ENCODE results near the gene PRR23E. TPM values are rescaled to one million over a fixed set of nuclear protein-coding genes. Genes with fewer than 3 reads are reported as not detected.

PRR23E gene
- total RNA-seq, 6 experiments from 2014 or later, result not detected

DNA sequence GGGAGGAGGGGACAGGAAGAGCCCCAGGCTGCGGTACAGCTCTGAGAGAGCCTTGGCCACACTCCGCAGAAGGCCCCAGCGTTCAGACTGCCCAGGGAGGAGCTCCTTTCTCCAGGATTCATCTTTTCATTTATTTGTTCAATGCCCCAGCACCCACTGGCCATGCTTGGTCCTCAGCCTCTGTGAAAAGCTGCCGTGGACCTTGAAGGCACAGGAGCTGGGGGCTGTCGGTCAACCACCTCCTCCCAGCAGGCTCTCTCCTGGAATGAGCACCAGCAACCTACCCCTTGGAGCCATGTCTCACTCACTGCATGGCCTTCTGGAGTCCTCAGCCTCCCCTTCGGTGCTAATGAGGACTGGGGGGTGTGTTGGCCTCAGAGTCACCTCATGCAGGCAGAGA lies 21.6 kb upstream of the PRR23E start:
- Mint-ChIP-seq H3K9me3 (no peaks in the 10 kb centered on the region), H3K4me3 (no peak overlapping the region), H3K27ac (no peak overlapping the region), H3K4me1 (ENCODE audit: low read depth) (peaks cover 34% of the 10 kb centered on the region), H3K36me3 (ENCODE audit: low read depth) (no peaks in the 10 kb centered on the region), H3K27me3 (ENCODE audit: insufficient read depth) (peaks cover 6% of the 10 kb centered on the region)
- no peak for DNase-seq
- TF ChIP-seq, protein P1, sequence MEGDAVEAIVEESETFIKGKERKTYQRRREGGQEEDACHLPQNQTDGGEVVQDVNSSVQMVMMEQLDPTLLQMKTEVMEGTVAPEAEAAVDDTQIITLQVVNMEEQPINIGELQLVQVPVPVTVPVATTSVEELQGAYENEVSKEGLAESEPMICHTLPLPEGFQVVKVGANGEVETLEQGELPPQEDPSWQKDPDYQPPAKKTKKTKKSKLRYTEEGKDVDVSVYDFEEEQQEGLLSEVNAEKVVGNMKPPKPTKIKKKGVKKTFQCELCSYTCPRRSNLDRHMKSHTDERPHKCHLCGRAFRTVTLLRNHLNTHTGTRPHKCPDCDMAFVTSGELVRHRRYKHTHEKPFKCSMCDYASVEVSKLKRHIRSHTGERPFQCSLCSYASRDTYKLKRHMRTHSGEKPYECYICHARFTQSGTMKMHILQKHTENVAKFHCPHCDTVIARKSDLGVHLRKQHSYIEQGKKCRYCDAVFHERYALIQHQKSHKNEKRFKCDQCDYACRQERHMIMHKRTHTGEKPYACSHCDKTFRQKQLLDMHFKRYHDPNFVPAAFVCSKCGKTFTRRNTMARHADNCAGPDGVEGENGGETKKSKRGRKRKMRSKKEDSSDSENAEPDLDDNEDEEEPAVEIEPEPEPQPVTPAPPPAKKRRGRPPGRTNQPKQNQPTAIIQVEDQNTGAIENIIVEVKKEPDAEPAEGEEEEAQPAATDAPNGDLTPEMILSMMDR (IDR thresholded peaks at IDR 0.05), result no peak

DNA sequence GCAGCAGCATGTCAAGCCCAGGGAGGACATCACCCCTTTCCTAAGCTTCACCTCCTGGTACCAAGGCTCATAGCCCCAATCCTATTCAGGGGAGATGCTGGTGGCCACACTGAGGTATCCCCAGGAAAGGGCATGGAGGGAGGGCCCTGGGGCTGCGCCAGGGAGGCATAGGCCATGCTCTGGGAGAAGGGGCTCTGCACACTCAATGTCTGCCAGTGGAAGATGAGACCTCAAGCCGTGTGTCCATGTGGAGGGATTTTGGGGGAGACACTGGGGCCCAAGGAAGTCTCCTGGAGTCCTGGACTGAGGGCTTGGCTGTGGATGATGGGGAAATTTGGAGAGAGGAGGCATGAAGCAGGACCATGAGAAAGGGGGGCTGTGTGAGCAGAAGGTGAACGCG lies 21.2 kb upstream of the PRR23E start:
- Mint-ChIP-seq H3K9me3 (no peaks in the 10 kb centered on the region), H3K4me1 (ENCODE audit: low read depth) (peaks cover 34% of the 10 kb centered on the region), H3K27me3 (ENCODE audit: insufficient read depth) (peaks cover 3% of the 10 kb centered on the region), H3K36me3 (ENCODE audit: low read depth) (no peaks in the 10 kb centered on the region), H3K4me3 (no peak overlapping the region), H3K27ac (no peak overlapping the region)
- DNase-seq, result no peak
- TF ChIP-seq, protein P1 (IDR thresholded peaks at IDR 0.05), result no peak

DNA sequence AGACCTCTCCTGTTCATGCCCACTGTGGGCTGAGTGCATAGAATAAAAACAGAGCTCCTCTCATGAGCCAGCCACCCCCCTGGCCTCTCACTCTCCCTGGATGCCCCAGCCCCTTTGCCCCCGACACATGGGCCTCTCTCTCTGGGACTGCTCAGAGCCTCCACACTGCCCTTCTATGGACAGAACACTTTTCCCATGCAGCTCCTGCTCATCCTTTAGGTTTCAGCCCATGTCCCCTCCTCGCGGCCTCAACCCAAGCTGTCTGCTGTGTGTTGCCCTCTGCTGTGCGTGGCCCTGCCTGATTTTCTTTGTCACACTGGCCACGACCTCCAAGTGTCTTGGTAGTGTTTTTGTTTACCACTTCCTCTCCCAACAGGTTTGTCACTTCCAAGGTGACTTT lies 20.7 kb upstream of the PRR23E start:
- peak overlapping the region; percentile 41 for H3K4me3 Mint-ChIP-seq
- TF ChIP-seq, protein P1 (IDR thresholded peaks at IDR 0.05), result no peak

DNA sequence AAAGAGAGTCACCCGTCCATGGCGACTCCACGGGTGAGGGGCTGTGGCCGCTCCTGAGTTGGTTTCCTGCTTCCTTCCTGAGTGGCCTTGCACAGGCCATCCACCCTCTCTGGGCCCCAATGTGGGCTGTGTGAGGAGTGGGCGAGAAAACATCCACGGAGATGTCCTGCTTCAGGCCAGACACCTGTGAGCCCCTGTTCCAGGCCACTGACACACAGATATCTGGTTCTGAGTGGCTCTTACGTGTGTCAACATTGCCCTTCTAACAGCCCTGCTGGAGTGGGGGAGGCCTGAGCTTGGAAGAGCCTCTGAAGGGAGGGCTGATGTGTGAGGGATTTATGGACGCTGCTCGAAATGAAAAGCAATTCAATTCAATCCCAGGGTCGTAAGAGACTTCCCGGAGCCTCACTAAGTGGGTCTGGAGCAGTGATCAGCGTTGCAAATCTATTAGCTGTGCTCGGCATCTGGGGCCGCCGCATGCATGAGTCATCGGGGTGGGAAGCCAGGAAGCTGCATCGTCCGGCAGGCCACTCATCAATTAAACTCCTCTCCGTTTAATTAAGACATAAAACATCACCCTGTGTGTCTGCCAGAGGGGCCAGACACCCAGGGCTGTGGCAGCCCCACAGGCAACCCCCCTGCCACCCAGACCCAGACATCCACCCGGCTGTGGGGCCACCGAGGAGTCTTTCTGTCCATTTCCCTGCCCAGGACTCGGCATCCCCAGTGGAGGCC lies 20.0 kb upstream of the PRR23E start:
- Mint-ChIP-seq H3K4me3 (peak overlapping the region; percentile 41), H3K4me1 (ENCODE audit: low read depth) (peaks cover 34% of the 10 kb centered on the region), H3K36me3 (ENCODE audit: low read depth) (no peaks in the 10 kb centered on the region), H3K9me3 (no peaks in the 10 kb centered on the region; the same call in 1 of the 2 replicates), H3K27me3 (ENCODE audit: insufficient read depth) (peaks cover 3% of the 10 kb centered on the region), H3K27ac (peak overlapping the region; percentile 70)
- peak; percentile 86 for DNase-seq
- TF ChIP-seq, protein P1 (IDR thresholded peaks at IDR 0.05), result no peak

More for the DNA sequence above, 20.7 kb upstream of the PRR23E start:
- Mint-ChIP-seq H3K4me1 (ENCODE audit: low read depth) (peaks cover 34% of the 10 kb centered on the region), H3K9me3 (no peaks in the 10 kb centered on the region), H3K36me3 (ENCODE audit: low read depth) (no peaks in the 10 kb centered on the region), H3K27me3 (ENCODE audit: insufficient read depth) (peaks cover 3% of the 10 kb centered on the region), H3K27ac (peak overlapping the region; percentile 70; the same call in 1 of the 2 replicates)
- no peak for DNase-seq

DNA sequence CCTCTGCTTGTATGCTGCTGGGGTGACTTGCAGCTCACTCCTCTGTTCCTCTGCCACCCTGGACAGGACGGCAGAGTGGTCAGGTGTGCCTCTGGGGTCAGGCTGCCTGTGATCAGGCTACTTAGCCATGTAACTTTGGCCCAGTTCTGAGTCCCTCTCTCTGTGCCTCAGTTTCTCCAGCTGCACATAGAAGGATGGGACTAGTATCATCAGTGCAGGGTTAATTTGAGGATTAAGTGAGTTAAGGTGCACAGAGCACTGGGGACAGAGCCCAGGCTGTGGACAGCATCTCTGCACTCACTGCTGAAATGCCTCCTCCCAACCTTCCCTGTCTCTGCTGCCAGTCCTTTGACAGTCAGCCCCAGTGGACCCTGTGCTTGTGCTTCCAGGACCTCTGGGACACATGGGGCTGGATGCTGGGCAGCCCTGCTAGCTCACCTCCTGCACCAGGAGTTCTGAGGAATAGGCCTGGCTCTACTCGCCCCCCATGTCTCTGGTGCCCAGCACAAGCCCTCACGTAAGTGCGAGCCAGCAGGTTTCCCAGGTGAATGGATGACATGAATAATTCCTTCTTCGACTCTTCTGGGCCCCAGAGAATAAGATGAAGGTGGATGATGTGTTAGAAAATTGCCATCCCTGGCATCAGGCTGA lies 19.3 kb upstream of the PRR23E start:
- Mint-ChIP-seq H3K27me3 (ENCODE audit: insufficient read depth) (peaks cover 5% of the 10 kb centered on the region), H3K9me3 (no peaks in the 10 kb centered on the region; the same call in none of the 2 replicates), H3K4me3 (peak overlapping the region; percentile 41; the same call in 1 of the 2 replicates), H3K36me3 (ENCODE audit: low read depth) (no peaks in the 10 kb centered on the region), H3K4me1 (ENCODE audit: low read depth) (peaks cover 34% of the 10 kb centered on the region), H3K27ac (peak overlapping the region; percentile 70; the same call in 1 of the 2 replicates)
- TF ChIP-seq, protein P1 (IDR thresholded peaks at IDR 0.05), result no peak
- no peak for DNase-seq

Data from HFFc6 (cell line).